SK-N-SH treated with all-trans-retinoic acid at 6 μM for 48 hours (cell line): ENCODE measurements around the gene EMC8.
A peak's percentile ranks its signal among the peaks of the same experiment; 100 is the strongest.

ENCODE experiments used
- ATAC-seq: fragments of 200-7000 bp; cut with Tn5 transposase; 3 replicates; pipeline ENCODE4 v1.9.1; 2020; ENCODE audit warnings: mild to moderate bottlenecking, moderate library complexity
- ARNTL ChIP-seq: fragments of 450-650 bp; formaldehyde crosslinking; IDR thresholded peaks from 2 replicates; pipeline ENCODE4 v1.5.0; 2020; ENCODE audit warnings: low read depth, mild to moderate bottlenecking, moderate library complexity, borderline replicate concordance
- BACH2 ChIP-seq: fragments of 250-450 bp; sonication (Bioruptor Pico); IDR thresholded peaks from 2 replicates; pipeline ENCODE4 v1.9.0; 2021; ENCODE audit warnings: mild to moderate bottlenecking, borderline replicate concordance
- CREB5 ChIP-seq: fragments of 250-450 bp; sonication (Bioruptor Pico); IDR thresholded peaks from 2 replicates; pipeline ENCODE4 v1.5.1; 2020; ENCODE audit warnings: low read depth, mild to moderate bottlenecking, moderate library complexity
- CSRNP3 ChIP-seq: fragments of 250-450 bp; sonication (Bioruptor Pico); IDR thresholded peaks from 2 replicates; pipeline ENCODE4 v1.5.1; 2021; ENCODE audit warnings: mild to moderate bottlenecking, moderate library complexity
- OSR1 ChIP-seq: fragments of 250-450 bp; sonication (Bioruptor Pico); IDR thresholded peaks from 2 replicates; pipeline ENCODE4 v1.8.0; 2022; ENCODE audit warnings: moderate library complexity, mild to moderate bottlenecking, inconsistent platforms
- PATZ1 ChIP-seq: fragments of 250-450 bp; sonication (Bioruptor Pico); IDR thresholded peaks from 2 replicates; pipeline ENCODE4 v1.8.0; 2020; ENCODE audit warnings: mild to moderate bottlenecking, moderate library complexity, borderline replicate concordance
- POU6F1 ChIP-seq: fragments of 250-450 bp; sonication (Bioruptor Pico); IDR thresholded peaks from 2 replicates; pipeline ENCODE4 v1.8.0; 2021; ENCODE audit warnings: low read depth, mild to moderate bottlenecking, moderate library complexity, borderline replicate concordance
- RARB ChIP-seq: fragments of 250-450 bp; sonication (Bioruptor Pico); IDR thresholded peaks from 2 replicates; pipeline ENCODE4 v1.8.0; 2021; ENCODE audit warnings: mild to moderate bottlenecking, moderate library complexity
- SNAI2 ChIP-seq: fragments of 250-450 bp; sonication (Bioruptor Pico); IDR thresholded peaks from 2 replicates; pipeline ENCODE4 v1.5.0; 2020; ENCODE audit warnings: mild to moderate bottlenecking, moderate library complexity
- TCF4 ChIP-seq: fragments of 250-450 bp; sonication (Bioruptor Pico); IDR thresholded peaks from 2 replicates; pipeline ENCODE4 v1.8.0; 2021; ENCODE audit warnings: mild to moderate bottlenecking, moderate library complexity, borderline replicate concordance
- TOX ChIP-seq: fragments of 250-450 bp; sonication (Bioruptor Pico); IDR thresholded peaks from 2 replicates; pipeline ENCODE4 v1.8.0; 2021; ENCODE audit warnings: mild to moderate bottlenecking, moderate library complexity, borderline replicate concordance
- ZFP3 ChIP-seq: fragments of 250-450 bp; sonication (Bioruptor Pico); IDR thresholded peaks from 2 replicates; pipeline ENCODE4 v1.5.0; 2020; ENCODE audit warnings: mild to moderate bottlenecking, moderate library complexity
- ZFP30 ChIP-seq: fragments of 450-650 bp; formaldehyde crosslinking; IDR thresholded peaks from 2 replicates; pipeline ENCODE4 v1.5.0; 2022; ENCODE audit warnings: mild to moderate bottlenecking, moderate library complexity
- ZNF565 ChIP-seq: fragments of 450-650 bp; formaldehyde crosslinking; conservative IDR thresholded peaks from 2 replicates; pipeline ENCODE4 v1.5.0; 2020; ENCODE audit warnings: low read depth, mild to moderate bottlenecking, moderate library complexity
- ZNF70 ChIP-seq: fragments of 450-650 bp; formaldehyde crosslinking; IDR thresholded peaks from 2 replicates; pipeline ENCODE4 v1.5.0; 2020; ENCODE audit warnings: mild to moderate bottlenecking, moderate library complexity
- ZNF8 ChIP-seq: fragments of 450-650 bp; formaldehyde crosslinking; IDR thresholded peaks from 2 replicates; pipeline ENCODE4 v1.5.0; 2020; ENCODE audit warnings: mild to moderate bottlenecking, moderate library complexity

EMC8 gene

GRCh38 chr16:85824161-85825135 is 25.1 kb upstream of the EMC8 start:
- no peak for ATAC-seq
- TF ChIP-seq CSRNP3 (no peak), PATZ1 (CRISPR knock-in tag) (no peak), ZNF565 (CRISPR knock-in tag) (no peak), CREB5 (no peak), TCF4 (CRISPR knock-in tag) (no peak), BACH2 (CRISPR knock-in tag) (no peak)

GRCh38 chr16:85823328-85823920 is 24.1 kb upstream of the EMC8 start:
- ATAC-seq = no peak
- TF ChIP-seq RARB (CRISPR knock-in tag) = no peak
- no peak for TF ChIP-seq CSRNP3
- no peak for TF ChIP-seq ZFP30 (CRISPR knock-in tag)
- TF ChIP-seq TCF4 (CRISPR knock-in tag) = no peak
- TF ChIP-seq OSR1 (CRISPR knock-in tag) = no peak
- no peak for TF ChIP-seq ZNF70
- TF ChIP-seq TOX = no peak
- TF ChIP-seq, all 23 proteins: peak for 0

- no peak for ATAC-seq
- TF ChIP-seq ARNTL (CRISPR knock-in tag) (no peak), RARB (CRISPR knock-in tag) (no peak), BACH2 (CRISPR knock-in tag) (no peak), ZFP30 (CRISPR knock-in tag) (no peak), POU6F1 (no peak), TCF4 (CRISPR knock-in tag) (no peak), TOX (no peak)
Measured at GRCh38 chr16:85822145-85822544, 22.8 kb upstream of the EMC8 start.

GRCh38 chr16:85821390-85822135 is 22.2 kb upstream of the EMC8 start:
- TF ChIP-seq ZFP3 (no peak), SNAI2 (CRISPR knock-in tag) (no peak), CSRNP3 (no peak), OSR1 (CRISPR knock-in tag) (no peak), ZNF8 (no peak)
- peak; percentile 88 for ATAC-seq
